ENCODE measurements around the gene TFDP2.

TFDP2 gene

GRCh38 chr3:141915766-141916165 is 233.6 kb downstream of the TFDP2 start:
- no peaks in the 10 kb centered on the region for H3K4me1 ChIP-seq (ENCODE audit: control insufficient read depth, insufficient read depth, low read length)
- CTCF ChIA-PET, result no interaction called here
- no peak overlapping the region for H3K4me3 ChIP-seq (ENCODE audit: low read depth, low read length)
- POLR2A ChIA-PET, result no interaction called here
- H3K9me3 ChIP-seq (ENCODE audit: control insufficient read depth, insufficient read depth, low read depth, low read length), result no peaks in the 10 kb centered on the region
- TF ChIP-seq KLF16 (tag by site-specific recombination; IDR thresholded peaks at IDR 0.05) (no peak), ZNF48 (tag by site-specific recombination; IDR thresholded peaks at IDR 0.05) (no peak), ZNF670 (tag by site-specific recombination; IDR thresholded peaks at IDR 0.05; ENCODE audit: low read depth) (no peak), ATF2 (tag by site-specific recombination; IDR thresholded peaks at IDR 0.05; ENCODE audit: low read depth) (no peak), ZNF501 (tag by site-specific recombination; IDR thresholded peaks at IDR 0.05) (no peak), ZEB2 (tag by site-specific recombination; IDR thresholded peaks at IDR 0.05) (no peak), ZNF280C (tag by site-specific recombination; IDR thresholded peaks at IDR 0.05) (no peak), ZNF530 (tag by site-specific recombination; IDR thresholded peaks at IDR 0.05; ENCODE audit: low read depth) (no peak), HOXD13 (CRISPR knock-in tag; IDR thresholded peaks at IDR 0.05; ENCODE audit: borderline replicate concordance) (no peak), ZSCAN5A (tag by site-specific recombination; IDR thresholded peaks at IDR 0.05) (no peak), ZNF16 (tag by site-specific recombination; IDR thresholded peaks at IDR 0.05; ENCODE audit: low read depth) (no peak), ZNF398 (tag by site-specific recombination; IDR thresholded peaks at IDR 0.05) (no peak), ZNF747 (tag by site-specific recombination; IDR thresholded peaks at IDR 0.05) (no peak), ZNF302 (tag by site-specific recombination; IDR thresholded peaks at IDR 0.05; ENCODE audit: low read depth) (no peak), ZNF121 (tag by site-specific recombination; IDR thresholded peaks at IDR 0.05) (no peak), ZNF37A (tag by site-specific recombination; IDR thresholded peaks at IDR 0.05) (no peak)
- no peak overlapping the region for H3K27ac ChIP-seq (ENCODE audit: extremely low read depth, low read depth, low read length)
- H3K36me3 ChIP-seq (ENCODE audit: control insufficient read depth in 2 of 2, insufficient read depth in 1 of 2, low read length in 2 of 2), result peaks cover 0 to 86% of the 10 kb centered on the region in 2 experiments; a peak in 2 of 3 replicates

GRCh38 chr3:141915016-141915415 is 234.3 kb downstream of the TFDP2 start:
- ChIA-PET POLR2A (no interaction called here), CTCF (no interaction called here)
- Histone ChIP-seq H3K4me1 (ENCODE audit: control insufficient read depth, insufficient read depth, low read length) (no peaks in the 10 kb centered on the region), H3K9me3 (ENCODE audit: control insufficient read depth, insufficient read depth, low read depth, low read length) (no peaks in the 10 kb centered on the region), H3K4me3 (ENCODE audit: low read depth, low read length) (no peak overlapping the region), H3K36me3 (ENCODE audit: control insufficient read depth in 2 of 2, insufficient read depth in 1 of 2, low read length in 2 of 2) (peaks cover under 1 to 81% of the 10 kb centered on the region in 2 experiments; a peak in 2 of 3 replicates), H3K27ac (ENCODE audit: extremely low read depth, low read depth, low read length) (no peak overlapping the region)
- no peak for TF ChIP-seq GFI1B (tag by site-specific recombination; IDR thresholded peaks at IDR 0.05)
- no peak for TF ChIP-seq ZNF280D (tag by site-specific recombination; IDR thresholded peaks at IDR 0.05)
- TF ChIP-seq ZNF121 (tag by site-specific recombination; IDR thresholded peaks at IDR 0.05), result no peak
- TF ChIP-seq TSHZ1 (tag by site-specific recombination; IDR thresholded peaks at IDR 0.05; ENCODE audit: borderline replicate concordance), result no peak
- no peak for TF ChIP-seq ZNF513 (tag by site-specific recombination; IDR thresholded peaks at IDR 0.05)
